Measurements from ENCODE around the gene MAPK8IP3.

MAPK8IP3 gene

DNA sequence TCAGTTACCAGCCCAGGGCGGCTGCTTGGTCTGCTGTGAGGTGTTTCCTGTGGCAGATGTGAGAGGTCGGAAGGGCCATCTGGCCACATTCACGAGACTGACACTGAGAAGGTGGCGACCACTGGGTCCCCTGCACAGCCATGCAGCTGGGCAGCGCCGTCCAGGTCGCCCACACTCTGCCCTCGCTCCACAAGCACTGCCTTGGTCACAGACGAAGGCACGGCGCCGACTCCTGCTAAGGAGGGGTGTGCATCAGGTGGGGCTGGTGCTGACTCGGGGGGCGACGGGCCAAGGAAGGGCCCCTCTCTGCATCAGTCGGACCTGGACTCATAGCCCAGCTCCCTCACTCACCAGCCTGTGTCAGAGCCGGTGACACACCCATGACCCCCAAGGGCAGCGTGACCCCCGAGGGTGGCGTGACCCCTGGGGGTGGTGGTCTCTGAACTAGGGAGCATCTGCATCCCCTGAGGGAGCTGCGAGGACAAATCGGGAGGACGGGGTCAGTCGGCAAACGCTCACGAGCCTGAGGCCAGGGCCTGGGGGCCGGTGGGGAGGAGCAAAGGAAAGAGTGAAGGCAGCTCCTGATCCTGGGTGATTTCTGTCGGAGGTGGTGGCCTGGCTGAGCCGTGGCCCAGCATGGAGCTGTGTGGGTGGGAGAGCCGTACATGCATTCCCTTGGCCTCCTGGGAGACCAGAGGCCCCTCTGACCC is 34.9 kb downstream of the MAPK8IP3 start:
- DNase-seq: no peak

DNA sequence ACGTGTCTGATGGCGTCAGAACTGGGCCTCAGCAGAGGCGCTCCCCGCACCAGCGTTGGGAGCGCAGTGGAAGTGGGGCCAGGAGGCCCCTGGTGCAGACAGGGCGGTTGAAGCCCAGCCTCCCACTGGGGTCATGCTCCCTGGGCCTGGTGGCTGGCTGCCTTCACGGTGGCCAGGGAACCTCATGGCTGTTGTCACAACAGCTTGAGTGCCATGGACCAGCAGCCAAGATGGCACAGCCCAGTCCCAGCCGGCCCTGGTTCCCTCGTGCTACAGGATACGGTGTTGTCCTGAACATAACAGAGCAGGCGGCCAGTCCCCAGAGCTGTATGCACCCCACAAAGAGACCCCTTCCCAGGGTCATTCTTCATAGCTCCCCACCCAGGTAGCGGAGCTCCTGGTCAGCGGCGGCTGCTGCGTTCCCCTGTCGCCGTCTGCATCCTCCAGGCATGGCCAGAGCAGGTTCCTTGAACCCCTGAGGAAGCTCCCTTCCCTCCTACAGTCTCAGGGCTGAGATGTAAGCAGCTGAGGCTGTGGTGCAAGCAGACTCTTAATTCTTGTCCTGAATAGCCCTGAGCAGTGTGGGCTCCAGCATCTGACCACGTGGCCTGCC is 35.7 kb downstream of the MAPK8IP3 start:
- no peak for DNase-seq

DNA sequence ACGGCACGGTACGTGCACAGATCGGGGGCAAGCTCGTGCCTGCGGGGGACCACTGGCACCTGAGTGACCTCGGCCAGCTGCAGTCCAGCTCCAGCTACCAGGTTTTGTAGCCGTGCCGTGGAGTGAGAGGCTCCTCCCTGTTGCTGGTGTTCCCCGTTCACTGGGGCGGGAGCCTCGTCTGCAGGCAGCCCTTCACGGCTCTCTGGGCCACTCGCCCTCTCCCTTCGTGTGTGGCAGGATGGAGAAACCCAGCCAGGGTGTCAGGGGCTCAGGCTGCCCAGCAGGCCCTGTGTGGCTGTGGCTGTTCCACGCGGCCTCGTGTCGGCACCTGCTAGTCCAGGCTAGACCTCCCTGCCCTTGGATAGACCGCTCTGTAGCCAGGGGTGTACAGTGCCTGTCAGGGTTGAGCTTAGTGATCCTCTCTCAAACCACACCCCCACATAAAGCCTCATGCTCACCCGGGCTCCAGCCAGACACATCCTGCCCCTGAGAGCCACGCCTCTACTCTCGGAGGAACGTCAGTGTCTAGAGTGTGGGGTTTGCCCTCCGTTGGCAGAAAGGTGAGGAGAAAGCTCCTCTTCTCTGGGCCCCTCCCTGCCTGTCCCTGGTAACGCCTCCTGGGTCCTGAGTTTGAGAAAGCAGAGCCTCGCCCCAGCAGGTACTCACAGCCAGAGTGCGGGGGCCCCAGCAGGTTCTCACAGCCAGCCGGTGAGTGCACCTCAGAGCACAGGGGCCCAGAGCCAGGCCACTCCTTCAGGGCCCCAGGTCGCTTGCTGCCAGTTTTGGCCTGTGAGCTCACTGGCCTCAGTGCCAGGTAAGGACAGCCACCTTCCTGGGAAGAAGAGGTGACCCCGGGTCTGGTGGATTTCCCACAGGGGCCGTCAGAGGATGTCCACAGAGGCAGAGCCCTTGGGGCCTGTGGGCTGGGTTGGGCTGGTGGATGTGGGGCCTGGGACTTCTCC is 37.7 kb downstream of the MAPK8IP3 start:
- no peak for DNase-seq

DNA sequence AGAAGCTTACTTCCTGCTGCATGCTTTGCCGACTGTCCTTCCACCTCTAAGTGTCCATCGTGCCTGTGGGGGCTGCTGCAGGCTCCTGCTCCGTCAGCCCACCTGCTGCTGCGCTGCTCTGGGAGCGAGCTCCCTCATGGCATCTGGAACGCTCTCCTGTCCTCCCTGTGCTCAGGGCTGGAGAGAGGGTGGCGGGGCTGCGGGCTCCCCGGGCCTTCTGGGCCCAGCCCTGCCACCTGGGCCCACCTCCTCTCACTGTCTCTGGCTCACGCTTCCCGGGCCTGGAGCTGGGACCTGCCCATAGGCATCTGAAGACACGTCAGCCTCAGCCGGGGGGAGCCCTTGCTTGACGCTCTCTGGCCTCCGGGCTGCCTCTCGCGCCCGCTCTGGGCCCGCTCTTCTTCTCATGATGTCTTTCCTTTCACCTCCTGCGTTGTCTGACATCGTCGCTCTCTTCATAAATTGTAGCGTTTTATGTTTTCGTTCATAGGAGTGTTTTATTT is 38.4 kb downstream of the MAPK8IP3 start:
- DNase-seq: no peak

DNA sequence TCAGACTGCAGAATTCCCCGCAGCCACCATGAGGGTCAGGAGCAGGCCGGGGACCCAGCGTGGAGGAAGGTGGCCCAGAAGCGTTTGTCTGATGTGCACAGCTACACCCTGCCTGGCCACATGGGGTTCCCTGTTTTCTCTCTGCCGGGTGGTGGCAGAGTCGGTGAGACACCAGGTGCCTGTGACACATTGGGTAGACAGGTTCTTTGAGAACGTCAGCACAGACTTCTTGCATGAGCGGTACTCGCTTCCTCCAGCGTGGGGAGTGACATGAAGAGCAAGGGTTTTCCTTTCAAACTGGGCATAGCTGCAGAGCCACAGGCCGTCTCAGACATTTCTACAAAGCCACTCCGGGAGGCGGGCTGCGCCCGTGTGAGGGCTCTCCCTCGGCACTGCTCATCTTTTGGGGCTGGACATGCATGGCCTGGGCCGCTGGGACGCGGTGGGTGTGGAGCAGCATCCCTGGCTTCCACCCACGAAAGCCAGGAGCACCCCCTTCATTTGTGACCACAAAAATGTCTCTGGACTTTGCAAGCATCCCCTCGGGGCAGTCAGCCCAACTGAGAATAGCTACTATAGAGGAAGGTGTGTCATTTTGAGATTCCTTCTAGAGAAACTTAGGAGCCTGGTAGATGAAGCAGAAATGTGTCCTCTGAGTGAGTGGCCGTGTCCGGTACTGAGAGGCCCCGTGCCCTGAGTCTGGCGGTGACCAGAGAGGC is 39.3 kb downstream of the MAPK8IP3 start:
- DNase-seq: no peak

DNA sequence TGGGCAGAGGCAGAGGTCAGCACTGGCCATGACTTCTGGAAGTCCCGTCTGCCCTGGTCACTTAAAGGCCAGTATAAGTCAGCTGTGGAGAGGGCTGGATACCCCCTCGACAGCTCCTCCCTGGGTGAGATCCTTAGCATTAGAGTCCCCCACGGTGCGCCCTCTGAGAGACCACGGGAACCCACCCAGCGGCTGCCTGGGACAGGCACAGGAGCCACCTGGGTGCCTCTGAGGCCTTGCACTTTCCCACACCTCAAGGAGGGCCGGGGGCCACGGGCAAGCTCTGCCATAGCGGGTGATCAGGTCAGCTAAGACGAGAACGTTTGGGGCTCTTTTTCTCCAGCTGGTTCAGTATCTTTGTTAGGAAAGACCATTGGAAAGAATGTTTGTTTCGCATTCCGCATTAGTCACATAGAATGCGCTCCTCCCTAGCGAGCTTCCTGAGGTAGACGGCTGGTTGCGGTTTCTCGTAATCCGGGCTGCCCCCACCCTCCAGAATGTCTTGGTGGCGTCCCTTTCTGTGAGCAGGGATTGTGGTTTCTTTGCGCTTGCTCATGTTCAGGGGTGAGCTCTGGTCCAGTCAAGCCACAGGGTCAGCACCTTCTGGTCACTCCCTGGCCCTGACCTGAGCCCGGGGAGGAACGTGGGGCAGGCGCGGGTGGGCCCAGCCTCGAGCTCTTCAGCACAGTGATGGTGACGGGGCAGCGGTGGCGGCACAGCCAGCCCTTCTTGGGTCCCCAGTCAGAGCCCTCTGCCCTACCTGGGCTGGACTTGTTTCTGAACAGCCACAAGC is 40.1 kb downstream of the MAPK8IP3 start:
- no peak for DNase-seq

DNA sequence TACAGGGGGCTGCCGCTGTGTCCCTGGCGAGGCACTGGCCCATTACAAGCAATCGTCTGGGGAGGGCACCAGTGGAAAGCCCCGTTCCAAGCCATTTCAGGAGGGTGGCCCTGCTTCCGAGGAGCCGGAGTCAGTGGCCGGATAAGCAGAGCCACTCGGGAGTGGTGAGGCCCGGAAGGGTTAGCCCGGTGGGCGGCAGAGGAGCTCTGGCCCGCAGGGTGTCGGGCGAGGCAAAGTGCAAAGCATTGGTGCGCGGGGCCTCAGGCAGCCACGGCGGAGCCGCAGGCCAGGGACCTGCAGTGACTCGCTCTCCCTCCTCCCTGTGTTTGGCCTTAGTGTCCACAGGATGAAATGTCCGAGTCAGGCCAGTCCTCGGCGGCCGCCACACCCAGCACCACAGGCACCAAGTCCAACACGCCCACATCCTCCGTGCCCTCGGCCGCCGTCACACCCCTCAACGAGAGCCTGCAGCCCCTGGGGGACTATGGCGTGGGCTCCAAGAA is 40.7 kb downstream of the MAPK8IP3 start:
- no peak for DNase-seq

DNA sequence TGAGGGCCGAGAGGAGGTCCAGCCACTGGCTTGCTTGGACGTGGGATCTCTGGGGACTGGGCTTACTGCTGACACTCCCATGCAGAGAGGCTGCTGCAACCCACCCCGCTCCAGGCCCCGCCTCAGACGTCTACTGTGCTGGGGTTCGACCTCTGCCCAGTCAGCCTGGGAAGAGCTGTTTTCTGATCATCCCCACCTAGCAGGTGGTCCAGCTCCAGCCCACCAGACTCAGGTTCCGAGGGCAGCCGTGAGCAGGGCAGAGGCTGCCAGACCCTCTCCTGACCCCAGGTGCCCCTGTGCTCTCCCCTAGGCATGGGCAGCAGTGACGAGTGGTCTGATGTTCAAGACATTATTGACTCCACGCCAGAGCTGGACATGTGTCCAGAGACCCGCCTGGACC is 41.9 kb downstream of the MAPK8IP3 start:
- no peak for DNase-seq

DNA sequence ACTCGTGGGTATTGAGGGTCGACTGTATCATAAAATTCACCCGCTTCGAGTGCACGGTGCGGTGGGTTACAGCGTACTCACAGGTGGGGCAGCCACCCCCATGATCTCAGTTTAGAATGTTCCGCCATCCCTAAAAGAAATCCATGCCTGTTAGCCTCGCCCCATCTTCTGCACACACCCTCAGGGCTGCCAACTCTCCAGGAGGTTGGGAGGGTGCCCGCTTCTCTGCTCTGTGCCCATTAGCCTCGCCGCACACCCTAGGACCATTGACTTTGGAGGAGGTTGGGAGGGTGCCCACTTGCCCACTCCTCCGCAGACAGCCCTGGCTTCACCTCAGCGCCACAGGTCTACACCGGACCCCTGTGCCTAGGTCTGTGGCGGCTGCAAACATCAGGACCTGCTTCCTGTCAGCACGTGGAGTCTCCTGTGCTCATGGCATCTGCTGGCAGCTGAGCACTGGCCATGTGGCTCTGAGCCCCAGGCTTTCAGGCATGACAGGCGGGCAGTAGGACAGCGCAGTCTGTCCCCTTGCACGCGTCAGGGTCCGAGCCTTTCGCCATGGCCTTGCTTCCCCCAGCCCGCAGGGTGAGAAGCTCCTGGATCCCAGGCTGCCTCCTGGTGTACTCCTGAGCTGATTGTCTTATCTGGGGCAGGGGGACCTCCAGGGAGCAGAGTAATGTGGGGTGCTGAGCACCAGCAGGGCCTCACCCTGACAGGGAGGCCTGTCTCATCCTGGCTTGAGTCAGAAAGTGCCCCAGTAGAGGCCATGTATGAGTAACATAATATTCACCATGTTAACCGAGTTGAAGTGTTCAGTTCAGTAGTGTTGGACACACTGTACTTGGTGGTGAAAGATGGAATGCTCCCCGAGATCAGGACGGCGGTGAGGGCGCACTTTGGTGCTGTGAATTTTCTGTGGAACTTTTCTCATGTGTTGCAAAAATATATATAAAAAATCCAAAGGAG is 43.4 kb downstream of the MAPK8IP3 start:
- no peak for DNase-seq

DNA sequence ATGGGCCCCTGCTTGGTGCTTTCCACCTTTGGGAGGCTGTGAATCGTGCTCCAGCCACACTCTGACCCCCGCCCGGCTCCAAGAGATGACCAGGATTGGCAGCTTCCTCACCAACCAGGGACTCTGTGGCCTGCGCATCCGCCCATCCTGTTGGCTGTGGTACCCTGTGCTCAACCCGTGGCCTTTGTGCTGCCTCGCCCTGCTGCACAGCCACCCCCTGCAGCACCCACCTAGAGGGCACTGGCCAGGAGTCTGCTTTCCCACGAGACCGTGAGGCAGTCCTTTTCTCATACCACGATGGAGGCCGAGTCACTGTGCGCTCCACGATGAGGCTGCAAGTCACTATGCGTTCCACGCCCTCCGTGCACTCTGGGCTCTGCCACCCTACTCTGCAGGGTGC is 46.0 kb downstream of the MAPK8IP3 start:
- no peak for DNase-seq

DNA sequence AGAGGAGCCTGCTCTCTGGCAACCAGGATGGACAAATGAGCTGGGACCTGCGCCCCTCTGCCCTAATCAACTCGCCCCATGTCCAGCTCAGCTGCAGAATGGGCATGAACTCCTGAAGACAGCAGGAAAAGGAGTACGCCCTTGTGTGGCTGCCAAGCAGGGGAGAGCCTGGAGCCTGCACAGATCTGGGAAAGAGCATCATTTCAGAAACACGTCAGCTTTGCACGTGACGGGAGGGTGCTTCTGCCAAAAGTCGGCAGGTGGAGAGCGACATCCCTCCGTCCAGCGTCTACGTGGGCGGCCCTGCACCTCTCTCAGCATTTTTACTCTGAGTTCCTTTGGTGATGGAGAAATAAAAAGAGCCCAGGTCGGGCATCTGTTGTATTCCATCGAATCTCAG is 46.9 kb downstream of the MAPK8IP3 start:
- no peak for DNase-seq

DNA sequence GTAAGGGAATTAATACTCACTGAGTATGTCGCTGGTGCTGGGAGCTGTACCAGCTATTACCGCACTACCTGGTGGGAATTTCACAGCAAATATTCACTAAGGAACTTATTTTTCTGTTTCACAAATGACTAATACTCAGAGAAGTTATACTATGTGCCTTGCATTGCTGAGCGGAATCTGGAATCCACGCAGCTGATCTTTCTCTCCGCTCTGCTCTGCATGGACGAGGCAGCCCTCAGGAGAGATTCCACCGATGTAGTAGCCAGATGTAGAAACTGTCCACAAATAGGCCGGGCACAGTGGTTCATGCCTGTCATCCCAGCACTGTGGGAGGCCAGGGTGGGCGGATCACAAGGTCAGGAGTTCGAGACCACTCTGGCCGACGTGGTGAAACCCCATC is 48.2 kb downstream of the MAPK8IP3 start:
- no peak for DNase-seq

DNA sequence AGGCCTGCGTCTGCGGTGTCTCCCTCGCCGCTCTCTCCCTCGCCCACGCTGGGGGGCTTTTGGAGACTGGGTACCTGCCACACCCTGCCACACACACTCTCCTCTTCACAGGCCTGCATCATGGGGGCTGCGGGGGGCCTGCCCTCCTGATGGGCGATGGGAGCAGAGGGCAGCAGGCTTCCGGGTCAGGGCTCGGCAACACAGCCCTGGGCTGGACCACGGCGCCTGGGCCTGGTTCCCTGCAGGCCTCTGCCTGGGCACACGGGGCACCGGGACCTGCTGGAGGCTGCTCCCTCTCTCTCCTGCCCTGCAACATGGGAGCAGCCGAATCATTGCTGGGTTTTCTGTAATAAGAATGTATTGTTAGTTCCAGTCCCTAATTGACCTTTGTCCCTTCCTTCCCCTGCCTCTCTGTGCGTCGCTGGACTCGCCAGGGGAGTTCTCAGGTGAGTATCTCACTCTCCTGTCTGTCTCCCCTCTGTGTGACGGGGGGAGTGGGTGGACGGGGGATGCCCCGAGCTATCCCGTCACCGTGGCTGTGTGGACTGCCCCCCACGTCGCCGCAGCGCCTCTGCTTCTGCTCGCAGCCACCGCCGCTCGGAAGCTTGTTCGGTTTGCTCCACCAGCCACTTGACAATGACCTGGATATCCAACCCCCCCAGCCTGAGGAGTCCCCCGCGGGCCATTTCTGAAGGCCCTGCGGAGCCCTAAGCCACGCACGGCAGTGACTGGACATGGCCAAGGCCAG is 51.9 kb downstream of the MAPK8IP3 start:
- no peak for DNase-seq

DNA sequence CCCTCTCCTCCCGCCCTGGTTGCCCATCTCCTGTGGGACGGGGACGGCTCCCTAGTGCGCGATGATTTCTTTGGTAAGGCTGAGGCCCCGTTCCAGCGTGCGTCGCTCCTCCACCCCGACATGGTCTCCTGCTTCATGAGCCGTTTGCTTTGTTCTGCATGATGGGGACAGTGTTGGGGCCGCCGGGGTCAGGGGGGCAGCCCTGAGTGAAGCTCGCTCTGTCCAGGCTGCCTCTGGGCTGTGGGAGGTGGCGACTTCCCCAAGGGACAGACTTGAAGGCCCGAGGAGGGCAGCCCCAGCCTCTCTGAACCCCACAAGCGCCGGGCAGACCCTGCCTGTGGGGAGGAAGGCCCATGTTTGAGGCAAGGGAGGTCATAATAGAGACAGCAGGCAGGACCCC is 52.9 kb downstream of the MAPK8IP3 start:
- DNase-seq: no peak

DNA sequence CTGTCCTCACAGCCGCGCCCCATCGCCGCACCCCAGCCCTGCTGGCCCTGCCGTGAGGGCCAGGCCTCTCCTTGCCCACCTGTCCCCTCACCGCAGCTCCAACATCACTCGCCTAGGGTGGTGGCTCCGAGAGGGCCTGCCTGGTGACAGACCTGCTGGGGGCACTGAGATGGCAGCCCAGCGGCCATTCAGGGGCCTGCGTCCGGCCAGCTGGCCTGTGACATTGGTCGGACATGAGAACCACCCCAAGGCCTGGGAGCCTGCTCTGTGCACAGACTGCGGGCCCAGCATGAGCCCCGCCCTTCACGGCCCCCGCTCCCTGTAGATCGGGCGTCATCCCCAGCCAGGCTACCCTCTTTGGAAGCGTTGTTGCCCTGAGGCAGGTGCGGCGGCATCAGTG is 53.5 kb downstream of the MAPK8IP3 start:
- no peak for DNase-seq

DNA sequence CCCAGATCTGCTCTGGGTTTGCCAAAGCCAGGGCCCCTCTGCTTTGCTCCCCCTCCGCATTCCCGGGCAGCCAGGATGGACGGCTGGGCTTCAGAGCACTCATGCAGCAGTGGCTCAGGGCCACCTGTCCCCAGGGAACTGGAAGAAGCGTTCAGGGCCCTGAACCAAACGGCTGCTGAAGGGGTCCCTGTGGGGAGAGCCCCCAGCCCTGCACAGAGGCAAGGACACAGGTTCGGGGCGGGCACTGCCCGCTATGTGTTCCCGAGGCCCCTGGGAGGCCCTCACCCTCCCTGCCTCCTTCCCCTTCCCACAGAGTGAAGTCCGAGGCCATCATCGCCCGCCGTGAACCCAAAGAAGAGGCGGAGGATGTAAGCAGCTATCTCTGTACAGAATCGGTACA is 54.9 kb downstream of the MAPK8IP3 start:
- DNase-seq: no peak

DNA sequence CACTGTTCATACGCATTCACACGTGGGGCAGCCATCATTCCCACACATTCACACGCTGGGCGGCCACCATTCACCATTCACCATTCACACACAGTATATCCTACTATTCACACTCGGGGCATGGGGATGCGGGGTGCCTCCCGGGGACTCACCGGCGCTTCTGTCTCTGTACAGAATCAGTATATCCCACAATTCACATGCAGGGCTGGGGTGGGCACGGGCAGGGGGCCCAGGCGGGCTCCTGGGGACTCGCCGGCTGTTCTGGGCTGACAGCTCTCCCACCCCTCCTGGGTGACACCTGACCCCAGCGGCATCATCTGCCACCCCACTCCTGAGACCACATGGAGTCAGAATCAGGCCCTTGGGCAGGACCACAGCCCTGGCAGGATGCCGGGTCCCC is 55.8 kb downstream of the MAPK8IP3 start:
- no peak for DNase-seq

DNA sequence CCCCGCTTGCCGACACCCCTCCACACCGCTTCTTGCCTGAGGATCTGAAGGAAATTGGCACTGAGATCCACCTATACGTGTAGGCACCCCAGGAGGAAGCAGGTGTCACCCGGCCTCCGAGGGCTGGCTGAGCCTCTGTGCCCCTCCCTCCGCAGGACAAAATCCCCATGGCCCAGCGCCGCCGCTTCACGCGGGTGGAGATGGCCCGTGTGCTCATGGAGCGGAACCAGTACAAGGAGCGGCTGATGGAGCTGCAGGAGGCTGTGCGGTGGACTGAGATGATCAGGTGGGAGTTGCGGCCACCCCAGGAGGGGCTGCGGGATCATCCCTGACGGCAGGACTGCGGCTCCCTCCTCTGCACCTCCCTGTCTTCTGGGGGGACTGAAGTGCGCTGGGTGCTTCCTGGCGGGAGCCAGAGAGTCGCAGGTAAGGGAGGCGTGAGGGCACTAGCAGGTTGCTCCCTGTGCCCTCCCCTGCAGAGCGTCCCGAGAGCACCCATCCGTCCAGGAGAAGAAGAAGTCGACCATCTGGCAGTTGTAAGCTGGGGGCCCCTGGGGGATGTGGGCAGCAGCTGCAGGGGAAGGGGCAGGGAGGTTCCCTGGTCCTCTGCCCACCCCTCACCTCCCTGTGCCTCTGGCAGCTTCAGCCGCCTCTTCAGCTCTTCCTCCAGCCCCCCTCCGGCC is 56.3 kb downstream of the MAPK8IP3 start:
- DNase-seq: no peak

DNA sequence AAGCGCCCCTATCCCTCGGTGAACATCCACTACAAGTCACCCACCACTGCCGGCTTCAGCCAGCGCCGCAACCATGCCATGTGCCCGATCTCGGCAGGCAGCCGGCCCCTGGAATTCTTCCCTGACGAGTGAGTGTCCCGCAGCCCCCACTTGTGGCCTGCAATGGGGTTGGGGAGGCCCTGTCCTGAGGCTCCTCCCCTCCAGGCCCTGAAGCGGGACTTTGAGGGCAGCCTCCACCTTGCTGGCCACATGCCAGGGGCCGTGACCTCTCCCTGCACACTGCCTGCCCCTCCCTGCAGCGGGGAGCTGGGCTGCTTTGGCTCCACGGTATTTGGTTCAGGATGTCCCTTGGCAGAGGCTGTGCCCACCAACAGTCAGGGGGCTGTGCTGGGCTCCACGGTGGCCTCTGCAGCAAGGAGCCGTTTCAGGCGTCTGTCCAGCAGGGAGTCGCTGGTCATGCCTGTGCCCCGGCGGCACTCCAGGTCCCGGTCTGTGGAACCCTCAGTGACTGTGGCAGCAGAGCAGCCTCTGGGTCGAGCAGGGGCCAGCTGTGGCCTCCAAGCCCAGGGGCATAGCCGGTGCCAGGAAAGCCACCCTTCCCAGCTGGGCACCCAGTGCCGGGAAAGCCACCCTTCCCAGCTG is 57.0 kb downstream of the MAPK8IP3 start:
- no peak for DNase-seq
